Dermis blood vessel endothelial cell (primary cell): ENCODE results near the gene LANCL3. TPM values are rescaled to one million over a fixed set of nuclear protein-coding genes. Genes with fewer than 3 reads are reported as not detected.
"Not testable (repeated sequence)": the region's sequence is repeated elsewhere in the genome, so short reads cannot be mapped to it uniquely, and the experiment has no call there.

ENCODE experiments used
- DNase-seq: peaks from one replicate; pipeline ENCODE4 v3.0.0; 2010
- total RNA-seq: library from RNA; depleted of rRNA; stranded (reverse); fragments of >200 nt; gene quantifications from 2 replicates; pipeline ENCODE4 v1.2.3, GENCODE V29; 2014

The LANCL3 gene
- total RNA-seq, 1 donor from 2014 or later = 0.34 TPM

DNA sequence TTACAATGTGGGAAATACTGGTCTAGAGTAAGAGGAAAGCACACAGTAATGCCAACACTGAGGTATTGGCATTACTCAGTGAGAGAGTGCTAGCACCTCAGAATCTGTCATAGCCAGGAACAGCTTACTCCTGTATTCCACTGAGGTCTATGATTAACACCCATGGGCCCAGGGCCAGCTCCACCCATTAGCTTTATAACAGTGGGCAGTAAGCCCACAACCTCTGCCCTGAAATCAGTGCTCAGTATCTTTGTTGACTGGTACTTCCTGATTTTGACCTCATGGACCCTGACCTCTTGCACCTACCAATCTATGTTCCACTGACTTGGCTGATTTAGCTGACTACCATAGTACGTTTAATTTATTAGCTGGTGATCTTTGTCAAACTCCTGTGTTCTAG is 56.1 kb downstream of the LANCL3 start:
- DNase-seq = no peak

DNA sequence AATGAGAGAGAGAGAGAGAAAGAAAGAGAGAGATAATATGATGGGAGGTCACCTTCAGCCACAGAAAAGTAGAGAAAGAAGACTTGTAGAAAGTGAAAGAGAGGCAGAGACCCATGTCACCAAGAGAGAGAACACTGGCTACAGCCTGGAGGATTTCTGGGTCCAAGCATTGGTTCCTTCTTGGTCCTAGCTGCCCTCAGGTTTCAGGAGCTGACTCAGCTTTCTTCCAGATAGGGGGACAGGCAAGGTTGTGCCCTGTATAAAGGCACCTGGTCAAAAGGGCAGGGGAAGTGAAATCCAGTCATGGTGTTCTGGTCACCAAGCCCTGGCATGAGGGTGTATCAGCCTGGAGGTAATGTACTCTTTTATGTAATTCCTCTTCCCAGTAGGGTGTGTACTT is 66.6 kb downstream of the LANCL3 start:
- no peak for DNase-seq

DNA sequence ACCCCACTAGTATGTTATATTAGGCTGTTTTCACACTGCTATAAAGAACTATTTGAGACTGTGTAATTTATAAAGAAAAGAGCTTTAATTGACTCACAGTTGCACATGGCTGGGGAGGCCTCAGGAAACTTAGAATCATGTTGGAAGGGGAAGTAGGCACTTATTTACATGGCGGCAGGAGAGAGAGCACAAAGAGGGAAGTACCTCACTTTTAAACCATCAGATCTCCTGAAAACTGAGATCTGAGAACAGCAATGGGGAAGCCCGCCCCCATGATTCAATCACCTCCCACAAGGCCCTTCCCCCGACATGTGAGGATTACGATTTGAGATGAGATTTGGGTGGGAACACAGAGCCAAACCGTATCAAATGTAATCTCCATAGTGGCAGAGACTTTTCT is 68.7 kb downstream of the LANCL3 start:
- no peak for DNase-seq

DNA sequence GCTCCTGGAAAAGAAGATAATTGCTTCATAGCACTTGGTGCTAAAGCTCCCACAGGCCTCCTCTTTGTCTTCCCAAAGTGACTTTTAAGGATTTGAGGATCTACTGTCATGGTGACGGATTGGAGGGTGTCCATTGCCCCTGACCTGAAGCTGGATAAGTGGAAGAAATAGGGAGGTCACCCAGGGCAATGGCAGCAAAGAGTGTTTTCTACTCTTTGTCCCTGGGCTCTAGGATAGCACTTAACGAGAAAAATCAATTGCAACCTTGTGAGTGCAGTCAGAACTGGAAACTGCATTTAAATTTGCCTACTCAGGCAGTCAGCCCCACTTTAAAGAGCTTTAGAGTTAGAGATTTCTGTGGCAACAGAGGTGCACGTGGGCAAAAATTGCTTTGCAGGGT is 70.4 kb downstream of the LANCL3 start:
- no peak for DNase-seq

DNA sequence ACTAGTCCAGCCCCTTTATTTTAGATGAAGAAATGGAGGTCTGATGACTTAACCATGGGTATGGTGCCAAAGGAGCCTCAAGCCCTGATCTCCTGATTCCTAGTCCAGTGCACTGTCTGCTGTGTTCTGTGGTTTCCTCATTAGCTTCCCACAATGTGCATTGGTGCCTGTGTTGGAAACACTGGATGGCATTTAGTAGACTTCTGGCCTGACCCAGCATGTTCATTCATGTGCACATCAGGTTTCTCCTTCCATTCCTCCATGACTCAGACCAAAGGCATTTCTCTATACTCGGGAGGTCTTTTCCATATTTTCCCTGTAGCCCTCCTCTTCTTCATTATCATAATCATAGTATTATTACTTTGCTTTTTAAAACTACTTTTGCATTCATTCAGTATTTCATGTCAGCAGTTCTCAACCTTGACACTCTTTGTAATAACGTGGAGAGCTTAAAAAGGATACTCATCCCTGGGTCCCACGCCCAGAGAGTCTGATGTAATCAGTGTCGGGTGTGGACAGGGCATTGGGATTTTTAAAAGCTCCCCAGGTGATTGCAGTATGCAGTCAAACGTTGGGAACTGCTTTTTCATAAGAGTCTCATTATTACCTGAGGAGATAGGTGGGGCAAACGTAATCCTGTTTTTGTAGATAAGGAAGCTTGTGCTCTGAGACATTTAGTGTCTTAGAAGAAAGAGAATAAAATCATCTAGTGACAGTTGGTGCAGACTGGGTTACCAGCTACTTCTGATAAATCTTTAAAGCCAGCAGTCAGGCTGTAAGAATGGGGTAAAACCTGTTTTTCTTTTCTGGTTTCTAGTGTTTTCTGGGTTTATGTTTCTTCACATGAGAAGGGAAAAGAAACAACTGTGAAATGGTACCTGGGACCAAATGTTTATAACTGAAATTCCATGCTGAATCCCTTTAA is 73.2 kb downstream of the LANCL3 start:
- no peak for DNase-seq

DNA sequence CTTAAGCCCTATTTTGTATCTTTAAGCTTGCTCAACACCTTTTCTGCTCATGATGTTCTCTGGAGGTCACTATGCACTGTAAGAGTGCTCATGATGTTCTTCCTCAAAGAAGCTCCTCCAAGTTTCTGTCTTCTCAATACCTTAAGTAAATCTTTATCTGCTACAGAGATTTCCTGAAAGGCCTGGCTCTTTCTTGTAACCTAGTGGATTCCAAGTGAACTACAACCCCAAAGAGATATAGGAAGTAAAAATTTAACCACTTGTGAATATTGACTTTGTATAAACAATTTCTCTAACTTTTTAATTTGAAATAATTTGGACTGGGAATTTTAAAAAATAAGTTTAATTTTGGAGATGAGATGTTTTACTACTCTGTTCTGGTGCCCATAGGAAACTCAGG is 74.8 kb downstream of the LANCL3 start:
- DNase-seq = no peak

DNA sequence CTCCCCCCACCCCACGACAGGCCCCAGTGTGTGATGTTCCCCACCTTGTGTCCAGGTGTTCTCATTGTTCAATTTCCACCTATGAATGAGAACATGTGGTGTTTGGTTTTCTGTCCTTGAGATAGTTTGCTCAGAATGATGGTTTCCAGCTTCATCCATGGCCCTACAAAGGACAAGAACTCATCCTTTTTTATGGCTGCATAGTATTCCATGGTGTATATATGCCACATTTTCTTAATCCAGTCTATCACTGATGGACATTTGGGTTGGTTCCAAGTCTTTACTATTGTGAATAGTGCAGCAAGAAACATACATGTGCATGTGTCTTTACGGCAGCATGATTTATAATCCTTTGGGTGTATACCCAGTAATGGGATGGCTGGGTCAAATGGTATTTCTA is 79.4 kb downstream of the LANCL3 start:
- DNase-seq = not testable (repeated sequence)

DNA sequence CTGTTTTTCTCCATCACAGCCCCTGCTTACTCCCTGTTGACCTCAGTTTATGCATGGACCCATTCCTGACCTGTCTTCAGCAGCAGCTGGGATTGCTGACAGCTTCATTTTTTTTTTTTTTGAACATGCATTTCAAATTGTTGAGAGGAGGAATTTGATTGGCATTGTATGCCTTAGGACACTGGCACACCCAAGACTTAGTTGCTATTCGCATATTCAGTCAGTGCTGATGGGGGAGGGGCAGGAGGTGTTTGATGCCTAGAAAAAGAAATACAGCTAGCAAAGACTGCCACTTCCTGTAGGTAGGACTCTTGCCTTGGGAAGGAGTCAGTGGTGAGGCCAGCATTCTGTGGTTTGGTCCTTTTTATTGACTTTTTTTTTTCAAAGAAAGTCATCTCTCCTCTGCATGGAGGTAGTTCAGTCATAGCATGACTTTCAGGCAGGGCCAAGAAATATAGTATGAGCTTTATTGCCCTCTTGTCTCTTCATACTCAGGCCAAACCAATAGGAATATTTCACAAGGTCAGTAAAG is 80.5 kb downstream of the LANCL3 start:
- DNase-seq = no peak

DNA sequence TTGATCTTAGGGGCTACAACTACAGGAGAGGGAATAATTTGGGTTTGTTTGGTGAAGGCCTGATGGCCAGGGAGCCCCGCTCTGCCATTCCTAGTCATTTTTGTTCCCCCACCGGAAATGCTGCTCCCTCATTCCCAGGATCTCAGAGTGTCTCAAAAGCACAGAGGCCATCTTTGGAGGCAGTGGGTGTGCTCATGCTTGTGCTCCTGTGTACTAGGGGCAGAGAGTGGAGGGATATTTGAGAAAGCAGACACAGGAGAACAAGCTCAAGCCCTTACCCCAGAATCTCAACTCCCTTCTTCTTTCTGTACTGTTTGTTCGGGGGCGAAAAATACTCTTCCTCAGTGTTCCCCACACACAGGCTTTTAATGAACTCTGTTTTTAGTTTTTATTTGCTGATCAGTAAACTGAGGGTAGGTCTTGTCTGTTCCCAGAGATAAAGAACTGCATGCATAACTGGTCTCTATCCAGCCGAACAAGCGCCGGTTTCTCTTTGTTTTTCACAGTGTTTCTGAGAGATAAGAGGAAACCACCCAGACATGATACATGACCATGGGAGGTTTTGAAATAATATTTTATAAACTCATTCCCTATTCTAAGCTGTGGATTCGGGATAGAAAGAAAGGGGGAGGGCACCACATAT is 81.2 kb downstream of the LANCL3 start:
- DNase-seq = no peak

DNA sequence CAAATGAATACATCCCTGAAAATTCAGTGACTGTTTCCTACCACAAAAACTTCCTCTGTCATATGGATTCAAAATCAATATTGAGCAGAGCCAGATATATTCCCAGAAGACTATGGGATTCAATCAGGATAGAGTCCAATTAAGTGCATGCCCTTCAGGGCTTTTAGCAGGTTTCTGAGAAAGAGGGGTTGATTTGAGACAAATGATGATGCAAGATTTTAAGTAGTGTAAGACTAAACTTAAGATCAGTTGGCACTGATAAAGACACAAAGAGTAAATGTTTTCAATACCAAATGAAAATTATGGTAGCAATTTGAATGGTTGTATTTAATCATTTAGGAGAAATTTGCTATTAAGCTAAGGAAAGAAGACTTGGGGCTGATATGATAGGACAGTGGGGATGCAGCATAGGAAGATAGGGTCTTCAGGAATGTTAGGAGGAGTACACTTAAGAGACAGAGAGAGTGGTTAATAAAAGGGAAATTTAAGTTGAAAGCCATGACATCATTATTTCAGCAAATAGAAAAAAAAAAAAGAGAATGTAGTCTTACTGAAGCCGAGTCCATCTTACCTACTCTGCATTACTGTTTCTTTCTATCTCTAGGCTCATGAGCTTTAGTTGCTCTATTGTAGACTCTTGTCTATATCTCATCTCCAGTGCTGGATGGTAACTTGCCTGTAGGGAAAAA is 82.1 kb downstream of the LANCL3 start:
- DNase-seq = no peak

DNA sequence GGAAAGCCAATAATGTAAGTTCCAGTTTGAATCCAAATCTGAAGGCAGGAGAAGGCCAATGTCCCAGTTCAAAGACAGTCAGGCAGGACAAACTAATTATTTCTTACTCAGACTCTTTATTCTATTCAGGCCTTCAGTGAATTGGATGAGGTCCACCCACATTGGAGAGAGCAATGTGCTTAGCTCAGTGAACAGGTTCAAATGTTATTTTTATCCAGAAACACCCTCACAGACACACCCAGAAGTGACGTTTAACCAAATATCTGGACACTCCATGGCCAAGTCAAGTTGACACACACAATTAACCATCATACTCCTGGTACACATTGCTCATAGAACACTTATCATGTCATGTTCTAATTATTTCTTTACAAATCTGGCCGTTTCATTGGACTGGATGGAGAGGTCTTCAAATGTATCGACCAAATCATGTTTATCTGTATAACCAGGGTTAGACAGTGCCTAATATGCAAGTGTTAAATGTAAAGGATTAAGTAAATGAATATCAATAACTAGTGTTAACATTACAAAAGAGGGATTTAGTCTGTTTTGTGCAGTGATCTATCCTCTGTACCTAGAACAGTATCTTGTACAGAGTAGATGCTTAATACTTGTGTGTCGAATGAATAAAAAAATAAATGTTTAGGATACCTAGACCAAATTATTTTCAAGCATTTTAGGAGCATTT is 87.0 kb downstream of the LANCL3 start:
- DNase-seq = no peak

DNA sequence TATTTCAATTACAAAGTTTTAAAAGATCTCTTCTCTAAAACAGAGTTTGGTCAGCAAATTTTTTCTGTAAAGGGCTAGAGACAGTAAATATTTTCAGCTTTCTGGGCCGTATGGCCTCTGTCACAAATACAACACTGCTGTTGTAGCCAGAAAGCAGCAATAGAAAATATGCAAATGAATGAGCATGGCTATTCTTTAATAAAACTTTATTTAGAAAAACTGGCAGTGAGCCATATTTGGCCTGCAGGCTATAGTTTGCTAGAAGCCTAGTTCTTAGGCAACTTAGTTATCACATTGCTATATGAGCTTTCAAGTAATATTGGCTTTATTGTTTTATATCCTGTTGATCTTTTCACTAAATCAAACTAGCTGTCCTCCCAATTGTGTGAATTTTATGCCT is 87.6 kb downstream of the LANCL3 start:
- DNase-seq = no peak

DNA sequence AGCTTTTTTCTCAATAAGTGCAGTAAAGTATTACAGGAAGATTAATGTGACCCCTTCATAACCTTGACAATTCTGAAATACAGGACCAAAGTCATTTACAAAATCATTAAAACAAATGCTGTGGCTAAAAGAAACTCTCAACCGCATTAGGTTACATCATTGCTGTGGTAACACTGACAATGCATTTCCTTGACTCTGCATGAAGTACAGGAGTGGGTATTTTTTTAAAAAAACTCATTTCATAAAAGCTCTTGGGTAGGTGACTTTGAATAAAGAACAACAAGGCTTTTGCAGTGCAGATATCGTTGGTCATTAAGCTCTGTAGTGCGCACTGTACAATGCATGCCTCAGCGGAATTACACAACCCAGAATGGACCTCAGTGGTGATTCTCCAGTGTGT is 90.7 kb downstream of the LANCL3 start:
- no peak for DNase-seq

DNA sequence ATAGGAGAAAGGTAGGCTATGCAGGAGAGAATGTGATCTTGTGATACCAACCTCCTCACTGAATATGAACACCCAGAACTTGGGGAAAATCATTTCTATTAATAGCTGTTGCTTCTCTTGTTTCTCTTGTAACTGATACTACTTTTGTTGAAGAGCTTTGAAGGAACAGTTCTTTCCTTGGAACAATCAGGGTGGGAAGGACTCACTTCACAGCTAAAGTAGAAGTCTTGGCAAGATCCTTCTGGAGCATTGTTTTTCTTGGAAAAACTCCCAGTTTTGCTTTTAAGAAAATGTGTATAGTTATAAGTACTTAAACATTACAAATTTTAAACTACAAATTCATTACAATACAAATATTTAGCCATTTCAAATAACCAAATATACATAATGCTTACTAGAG is 95.1 kb downstream of the LANCL3 start:
- DNase-seq = peak; percentile 10

DNA sequence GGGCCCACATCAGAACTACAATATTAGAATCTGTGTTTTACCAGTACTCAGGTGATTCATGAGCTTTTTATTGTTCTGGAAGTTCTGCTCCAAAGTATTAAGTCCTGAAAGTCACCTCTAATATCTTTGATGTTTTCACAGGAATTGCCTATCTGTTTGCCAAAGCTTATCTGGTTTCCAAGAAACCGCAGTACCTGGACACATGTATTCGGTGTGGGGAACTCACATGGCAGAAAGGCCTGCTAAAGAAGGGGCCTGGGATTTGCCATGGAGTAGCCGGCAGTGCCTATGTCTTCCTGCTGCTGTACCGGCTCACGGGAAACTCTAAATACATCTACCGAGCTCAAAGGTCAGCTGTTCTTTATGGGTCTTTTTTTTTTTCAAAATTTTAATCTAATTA is 95.7 kb downstream of the LANCL3 start:
- no peak for DNase-seq

DNA sequence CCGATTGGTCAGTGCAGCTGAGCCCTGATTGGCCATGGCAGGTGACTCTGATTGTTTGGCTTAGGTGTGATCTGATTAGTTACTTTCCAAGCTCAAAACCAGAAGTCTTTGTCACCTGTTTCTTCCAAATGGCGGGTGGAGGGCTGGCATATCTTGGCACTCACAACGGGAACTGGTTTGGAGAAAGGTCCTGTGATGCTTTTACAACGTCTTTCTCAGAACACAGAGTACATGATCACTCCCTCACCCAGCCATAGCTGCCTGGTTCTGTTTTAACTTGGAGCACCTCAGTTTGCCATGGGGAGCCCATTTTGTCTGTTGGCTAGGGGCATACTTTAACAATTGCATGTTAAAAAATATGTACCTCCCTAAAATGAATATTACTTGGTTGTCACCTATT is 101.1 kb downstream of the LANCL3 start:
- no peak for DNase-seq

DNA sequence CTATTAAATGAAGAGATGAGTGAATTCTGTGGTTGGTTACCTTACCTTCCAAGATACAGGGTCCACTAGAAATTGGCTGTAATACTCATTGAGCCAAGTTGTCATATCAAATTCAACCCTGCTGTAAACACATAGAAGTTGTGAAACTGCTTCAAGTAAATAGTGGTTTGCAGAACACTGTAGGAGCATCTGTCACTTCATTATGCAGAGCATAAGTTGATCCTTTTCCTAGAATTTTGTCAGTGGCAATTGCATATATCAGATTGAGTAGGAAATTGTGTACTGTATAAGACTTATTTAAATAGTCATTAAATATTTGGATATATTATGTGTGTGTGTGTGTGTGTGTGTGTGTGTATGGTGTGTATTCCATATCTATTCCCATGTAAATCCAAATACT is 105.3 kb downstream of the LANCL3 start:
- DNase-seq = no peak

DNA sequence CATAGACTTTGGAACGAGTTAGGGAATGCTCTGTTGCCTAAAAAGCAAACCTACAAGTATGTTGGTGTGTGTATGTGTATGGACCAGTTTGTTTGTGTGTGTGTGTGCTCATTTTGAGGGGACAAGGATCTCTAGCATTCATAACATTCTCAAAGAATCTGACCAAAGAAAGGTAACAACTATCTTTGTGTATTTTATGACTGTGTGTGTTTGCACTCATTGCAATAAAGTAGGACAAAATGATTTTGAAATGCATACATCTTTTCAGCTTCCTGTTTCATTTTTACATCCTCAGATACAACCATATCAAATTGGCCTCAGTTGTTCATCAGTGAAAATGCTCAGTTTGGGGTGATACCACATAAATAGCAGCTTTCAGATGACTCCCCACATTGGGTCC is 105.8 kb downstream of the LANCL3 start:
- no peak for DNase-seq

DNA sequence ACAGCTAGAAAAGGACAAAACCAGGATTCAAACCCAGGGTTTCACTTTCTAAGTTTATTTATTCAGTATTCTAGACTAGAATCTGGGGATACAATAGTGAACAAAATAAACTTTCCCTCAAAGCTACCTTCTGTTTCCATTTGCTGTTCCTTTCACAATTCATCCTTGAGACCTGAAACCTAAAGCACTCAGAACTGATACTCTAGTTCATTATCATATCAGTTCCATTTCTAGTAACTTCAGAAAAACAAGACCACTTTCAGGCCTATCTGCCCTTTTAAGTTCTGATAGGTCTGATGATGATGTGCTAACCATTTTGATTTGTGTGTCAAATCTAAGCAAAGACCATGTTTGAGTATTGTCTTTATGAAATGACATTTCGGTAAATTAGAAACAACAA is 106.3 kb downstream of the LANCL3 start:
- DNase-seq = no peak

DNA sequence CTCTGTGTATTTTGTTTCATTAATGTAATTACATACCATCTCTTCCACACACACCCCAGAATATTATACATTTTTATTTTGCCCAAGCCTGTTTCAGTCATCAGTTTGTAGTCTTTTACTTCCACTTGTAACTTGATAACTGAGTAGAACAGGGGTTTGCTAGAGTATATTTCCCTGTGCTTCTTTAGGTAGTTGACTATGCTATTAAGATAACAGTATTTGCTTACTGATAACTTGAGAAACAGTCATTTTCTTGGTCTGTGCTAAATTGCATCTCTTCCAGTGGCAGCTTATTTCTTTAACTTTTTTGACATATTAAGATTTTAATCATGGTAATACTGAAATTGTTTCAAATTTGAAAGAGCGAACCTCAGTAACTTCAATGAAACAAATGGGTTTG is 107.1 kb downstream of the LANCL3 start:
- no peak for DNase-seq

DNA sequence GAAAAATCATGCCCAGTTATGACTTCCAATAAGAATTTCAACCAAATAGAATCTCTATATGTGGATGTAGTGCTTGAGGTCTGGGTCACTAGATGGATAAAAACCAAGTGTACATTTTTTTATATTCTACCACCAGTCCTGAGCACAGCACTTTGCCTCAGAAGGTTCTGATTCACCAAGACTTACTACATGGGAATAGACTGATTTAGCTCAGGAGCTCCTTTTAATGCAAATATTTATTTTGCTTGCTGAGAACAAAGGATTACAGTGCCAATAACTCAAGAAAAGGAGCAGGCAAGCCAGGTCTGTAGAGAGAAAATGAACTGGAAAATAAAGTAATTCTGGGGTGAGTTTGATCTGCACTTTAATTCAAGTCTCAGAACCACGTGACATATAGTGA is 107.8 kb downstream of the LANCL3 start:
- DNase-seq = no peak

DNA sequence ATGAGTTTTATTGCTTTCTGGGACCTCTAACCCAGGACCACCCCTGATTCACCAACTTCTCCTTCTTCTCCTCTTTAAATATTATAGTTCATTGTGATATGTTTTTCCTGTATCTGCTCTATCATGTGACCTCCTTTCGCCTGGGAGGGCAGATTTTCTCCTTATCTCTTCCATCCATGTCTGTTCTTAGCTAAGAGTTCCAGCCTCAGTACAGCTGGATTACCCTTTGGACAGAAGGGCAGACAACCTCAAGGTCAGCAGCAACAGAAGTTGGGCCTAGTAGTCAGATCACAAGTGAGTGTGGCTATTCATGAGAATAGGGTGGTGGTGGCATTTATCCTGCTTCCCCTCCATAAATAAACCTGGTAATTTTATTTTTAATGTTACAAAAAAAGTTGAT is 108.4 kb downstream of the LANCL3 start:
- no peak for DNase-seq

DNA sequence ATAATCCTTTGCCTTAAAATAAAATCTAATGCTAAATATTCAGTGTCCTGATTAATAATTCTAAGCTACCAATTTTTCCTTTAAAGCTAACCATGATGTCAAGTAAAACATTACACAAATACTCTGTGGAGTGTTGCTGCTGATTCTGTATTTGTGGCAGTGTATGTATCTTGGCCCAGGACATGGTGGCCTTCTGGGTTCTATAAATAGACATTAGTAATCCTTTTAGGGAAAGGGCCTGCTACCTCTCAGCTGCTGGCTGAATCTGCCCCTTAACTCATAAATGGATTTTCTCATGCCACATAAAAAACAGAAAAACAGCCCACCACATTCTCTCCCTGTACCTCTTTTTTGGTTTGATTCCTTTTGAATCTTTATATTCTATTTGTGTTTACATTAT is 113.0 kb downstream of the LANCL3 start:
- DNase-seq = no peak
